Fibroblast of gingiva (primary cell): ENCODE data around the gene MALSU1.

ENCODE experiments used
- DNase-seq: peaks from one replicate; pipeline ENCODE4 v3.0.0-alpha.2; 2011; ENCODE audit warnings: low read depth

The MALSU1 gene

GRCh38 chr7:23335621-23336020 lies 36.5 kb downstream of the MALSU1 start:
- DNase-seq = peak; percentile 17

GRCh38 chr7:23336086-23336485 lies 36.9 kb downstream of the MALSU1 start:
- DNase-seq = no peak

- no peak for DNase-seq
Observed at GRCh38 chr7:23336799-23337283, 37.7 kb downstream of the MALSU1 start.

- no peak for DNase-seq
Observed at GRCh38 chr7:23337374-23337773, 38.2 kb downstream of the MALSU1 start.

GRCh38 chr7:23338439-23338838 lies 39.3 kb downstream of the MALSU1 start:
- no peak for DNase-seq

DNA sequence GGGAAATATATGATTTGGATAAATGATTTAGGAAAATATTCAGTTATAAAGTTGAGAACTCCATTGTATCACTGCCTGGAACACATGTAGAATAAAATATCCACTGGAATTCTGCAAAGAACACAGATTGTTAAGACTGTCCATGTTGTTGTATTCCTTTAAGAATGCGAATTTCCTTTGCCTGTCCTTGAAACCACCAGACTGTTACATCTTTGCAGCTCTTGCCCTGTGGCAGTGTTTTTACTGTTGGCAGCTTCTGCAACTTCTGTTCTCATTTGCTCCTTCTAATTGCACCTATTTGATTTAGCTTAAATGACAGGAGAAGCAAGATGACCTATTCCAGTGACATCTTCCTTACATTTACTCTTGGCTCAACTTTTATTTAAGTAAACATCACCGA lies 39.7 kb downstream of the MALSU1 start:
- no peak for DNase-seq

DNA sequence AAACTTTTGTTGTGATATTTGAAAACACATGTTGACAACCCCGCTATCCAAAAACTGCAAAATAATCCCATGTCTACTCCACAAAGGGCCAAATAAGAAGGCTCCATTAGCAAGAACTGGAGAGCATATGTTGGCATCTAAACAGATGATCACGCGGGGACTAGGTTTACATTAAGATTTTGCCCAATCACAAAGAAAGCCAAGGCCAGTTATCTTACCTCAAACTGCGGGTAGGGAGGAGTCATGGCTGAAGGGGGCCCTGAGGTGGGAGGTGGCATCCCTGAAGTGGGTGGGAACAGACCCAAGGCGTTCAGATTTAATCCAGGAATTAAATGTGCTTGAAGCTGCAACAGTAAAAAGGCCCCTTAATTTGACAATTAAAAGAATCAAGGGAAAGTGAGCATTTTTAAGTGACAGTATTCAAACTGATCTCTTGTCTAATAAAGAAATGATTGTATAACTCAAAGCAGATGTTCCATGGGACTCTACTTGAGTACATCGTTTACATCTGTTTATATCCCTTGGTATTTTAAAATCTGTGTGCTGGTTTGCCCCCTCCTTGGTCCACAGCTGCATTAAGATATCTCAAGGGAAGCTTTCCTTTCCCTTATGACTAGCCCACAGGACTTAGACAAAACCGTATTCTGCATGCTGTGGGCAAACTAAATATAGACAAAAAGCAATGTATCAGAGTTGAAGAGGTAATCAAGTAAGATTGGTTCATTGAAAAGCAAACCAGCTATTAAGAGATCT lies 42.9 kb downstream of the MALSU1 start:
- peak; percentile 54 for DNase-seq

GRCh38 chr7:23343102-23343501 lies 44.0 kb downstream of the MALSU1 start:
- no peak for DNase-seq

- peak; percentile 13 for DNase-seq
Observed at GRCh38 chr7:23343806-23344475, 44.8 kb downstream of the MALSU1 start.

DNA sequence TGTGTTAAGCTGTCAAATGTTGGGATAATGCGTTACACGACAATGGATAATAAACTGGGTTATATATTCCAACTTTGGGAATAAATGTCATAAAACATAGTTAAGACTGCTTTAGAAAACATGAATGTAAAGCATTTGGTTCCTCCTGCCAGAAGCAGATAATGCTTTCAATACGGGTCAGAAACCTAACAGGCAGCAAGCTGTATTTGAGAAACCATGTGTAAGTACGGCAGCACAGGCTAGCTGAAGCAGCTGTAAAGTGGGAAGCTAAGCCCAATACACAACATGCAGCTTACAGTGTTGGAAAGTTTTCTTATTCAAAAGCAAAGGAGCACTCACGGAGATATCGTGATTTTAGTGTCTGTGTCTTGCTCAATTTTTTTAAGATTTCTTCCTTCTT lies 46.5 kb downstream of the MALSU1 start:
- DNase-seq = no peak

GRCh38 chr7:23346316-23346715 lies 47.2 kb downstream of the MALSU1 start:
- DNase-seq = no peak

GRCh38 chr7:23347033-23347681 lies 48.0 kb downstream of the MALSU1 start:
- peak; percentile 15 for DNase-seq

GRCh38 chr7:23347682-23348180 lies 48.6 kb downstream of the MALSU1 start:
- DNase-seq = peak; percentile 87

GRCh38 chr7:23349484-23350157 lies 50.5 kb downstream of the MALSU1 start:
- DNase-seq = peak; percentile 41

DNA sequence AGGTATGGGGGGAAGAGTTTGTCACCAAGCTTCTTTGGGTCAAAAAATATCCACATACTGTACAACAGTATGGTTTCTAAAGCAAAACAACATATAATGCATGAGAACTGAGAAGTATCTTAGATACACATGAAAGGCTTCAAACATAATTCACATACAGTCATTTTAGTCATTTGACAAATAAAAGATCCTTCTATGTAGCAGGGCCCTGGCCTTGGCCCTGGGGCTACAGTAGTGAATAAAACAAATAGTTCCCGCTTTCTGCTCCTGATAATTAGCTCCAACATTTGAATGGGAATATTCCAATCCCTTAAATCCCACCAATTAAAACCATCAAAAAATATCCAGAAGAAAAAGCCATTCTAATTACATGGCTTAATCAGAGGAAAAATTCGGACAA lies 51.3 kb downstream of the MALSU1 start:
- no peak for DNase-seq

GRCh38 chr7:23353172-23353571 lies 54.0 kb downstream of the MALSU1 start:
- no peak for DNase-seq

GRCh38 chr7:23356168-23356567 lies 57.0 kb downstream of the MALSU1 start:
- no peak for DNase-seq

DNA sequence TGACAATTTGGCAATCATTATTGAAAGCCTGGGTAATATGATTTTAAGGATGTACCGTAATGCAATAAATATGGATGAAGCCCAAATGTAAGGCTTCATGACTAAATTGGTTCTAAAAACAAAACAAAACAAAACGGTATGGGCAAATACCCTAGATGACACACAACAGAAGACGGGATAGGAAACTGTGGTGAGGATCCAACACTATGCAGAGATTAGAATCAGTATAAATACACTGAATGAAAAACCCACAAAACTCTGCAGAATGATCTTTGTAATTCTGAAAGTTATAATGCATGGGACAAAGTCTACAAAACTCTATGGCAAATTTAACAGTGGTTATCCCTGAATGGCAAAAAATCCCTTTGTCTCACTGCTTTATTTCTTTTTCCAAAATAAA lies 57.6 kb downstream of the MALSU1 start:
- peak; percentile 35 for DNase-seq

- DNase-seq = peak; percentile 38
Observed at GRCh38 chr7:23357190-23358093, 58.3 kb downstream of the MALSU1 start.

DNA sequence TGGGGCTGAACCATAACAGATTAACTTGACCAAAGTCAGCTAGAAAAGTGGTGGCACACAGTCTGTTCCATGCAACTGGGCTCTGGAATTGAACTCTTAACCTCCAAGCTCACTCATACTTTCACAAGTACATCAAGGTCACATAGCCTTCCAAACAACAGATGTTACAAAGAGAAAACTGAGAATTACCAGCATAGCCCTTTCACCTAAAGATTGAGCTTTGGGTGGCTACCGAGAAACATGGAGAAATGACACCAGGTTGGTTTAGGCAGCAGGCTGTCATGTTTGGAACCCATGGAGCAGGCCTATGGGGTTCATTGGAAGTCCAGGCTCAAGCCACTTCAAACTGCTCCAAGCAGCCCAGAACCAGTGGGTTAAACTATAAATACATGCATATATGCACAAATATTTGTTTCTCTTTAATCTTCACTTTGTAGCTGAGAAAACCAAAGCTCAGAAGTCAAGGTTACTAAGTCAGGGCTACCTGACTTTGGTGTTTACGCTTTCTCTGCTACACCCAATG lies 59.1 kb downstream of the MALSU1 start:
- no peak for DNase-seq
